GM18508 (cell line): ENCODE results near the gene PDP2.

ENCODE experiments used
- ATAC-seq: cut with Tn5 transposase; IDR thresholded peaks from one replicate; pipeline ENCODE4 v1.9.1; 2021; ENCODE audit warnings: moderate number of reproducible peaks; ENCODE audit not compliant: insufficient read depth, unreplicated experiment

PDP2 gene

GRCh38 chr16:66880288-66881013 is at the start of gene PDP2:
Gene PDP2 (plus strand): TSS chr16:66880515. CDS start chr16:66884285, 3,770 bp downstream.
- ATAC-seq, result peak; percentile 78

GRCh38 chr16:66832190-66832589 is 48.1 kb upstream of the PDP2 start:
- ATAC-seq, result no peak

GRCh38 chr16:66832661-66833305 is 47.5 kb upstream of the PDP2 start:
- no peak for ATAC-seq

- ATAC-seq, result no peak
These were observed 45.6 kb upstream of the PDP2 start for GRCh38 chr16:66834746-66835145.

- no peak for ATAC-seq
These were observed 39.4 kb upstream of the PDP2 start for GRCh38 chr16:66840883-66841282.

GRCh38 chr16:66841366-66841765 is 38.9 kb upstream of the PDP2 start:
- no peak for ATAC-seq

- ATAC-seq, result no peak
These were observed 37.5 kb upstream of the PDP2 start for GRCh38 chr16:66842765-66843164.

- ATAC-seq, result no peak
These were observed 37.1 kb upstream of the PDP2 start for GRCh38 chr16:66843191-66843590.

GRCh38 chr16:66844009-66844341 is 36.3 kb upstream of the PDP2 start:
- no peak for ATAC-seq

- ATAC-seq, result no peak
These were observed 35.8 kb upstream of the PDP2 start, which contains the start of gene CA7 for GRCh38 chr16:66844342-66845079. Gene CA7 (plus strand): TSS chr16:66844414. CDS start chr16:66844488, 74 bp downstream.

- no peak for ATAC-seq
These were observed 35.3 kb upstream of the PDP2 start for GRCh38 chr16:66845080-66845410.

- ATAC-seq, result no peak
These were observed 34.5 kb upstream of the PDP2 start for GRCh38 chr16:66845791-66846221.

- ATAC-seq, result no peak
These were observed 34.0 kb upstream of the PDP2 start for GRCh38 chr16:66846266-66846665.

- no peak for ATAC-seq
These were observed 33.5 kb upstream of the PDP2 start for GRCh38 chr16:66846831-66847230.

GRCh38 chr16:66847533-66848067 is 32.7 kb upstream of the PDP2 start:
- ATAC-seq, result no peak

- no peak for ATAC-seq
These were observed 32.1 kb upstream of the PDP2 start for GRCh38 chr16:66848172-66848571.

- ATAC-seq, result no peak
These were observed 31.3 kb upstream of the PDP2 start for GRCh38 chr16:66849021-66849420.

- no peak for ATAC-seq
These were observed 30.8 kb upstream of the PDP2 start for GRCh38 chr16:66849549-66849948.

- no peak for ATAC-seq
These were observed 30.1 kb upstream of the PDP2 start for GRCh38 chr16:66850115-66850815.

- ATAC-seq, result no peak
These were observed 28.9 kb upstream of the PDP2 start for GRCh38 chr16:66851166-66851964.
